H1 (cell line): ENCODE results near the gene NHS.

Source experiments
- CBX5 ChIP-seq: fragments of 300-800, 300-1000 bp; sonication (generic); IDR thresholded peaks from 2 replicates; pipeline ENCODE4 v1.7.1; 2016; ENCODE audit warnings: antibody characterized with exemption, low read length, low read depth
- CEBPB ChIP-seq: IDR thresholded peaks from 2 replicates; pipeline ENCODE4 v1.6.1; 2012; ENCODE audit warnings: low read depth, low read length
- CTCF ChIP-seq, 3 experiments: IDR thresholded peaks; 1 replicate in 2 of 3; 2 replicates in 1 of 3; pipeline versions ENCODE4 v1.5.1 to v1.6.1; 2011; ENCODE audit warnings: low read length in 3 of 3, mild to moderate bottlenecking in 3 of 3, inconsistent platforms in 2 of 3, low read depth in 1 of 3, moderate library complexity in 1 of 3; ENCODE audit not compliant: insufficient read depth in 1 of 3; ENCODE audit errors: control extremely low read depth in 1 of 3
- EGR1 ChIP-seq: IDR thresholded peaks from 2 replicates; pipeline ENCODE4 v1.6.1; 2011; ENCODE audit warnings: low read depth, low read length, borderline replicate concordance
- EZH2 ChIP-seq: fragments of 200-600 bp; sonication (generic); IDR thresholded peaks from 2 replicates; pipeline ENCODE4 v1.7.1; 2012; ENCODE audit warnings: low read depth, mild to moderate bottlenecking, moderate library complexity, low read length, inconsistent platforms; ENCODE audit not compliant: severe bottlenecking
- KDM1A ChIP-seq: fragments of 200-600, 300-600 bp; sonication (generic); IDR thresholded peaks from 2 replicates; pipeline ENCODE4 v1.7.1; 2016; ENCODE audit warnings: mild to moderate bottlenecking, low read length, borderline replicate concordance
- NRF1 ChIP-seq: IDR thresholded peaks from 2 replicates; pipeline ENCODE4 v1.6.1; 2011; ENCODE audit warnings: mild to moderate bottlenecking, low read depth, low read length, improper control_type of control experiment
- POLR2A ChIP-seq, 2 experiments: IDR thresholded peaks; 1 replicate in 1 of 2; 2 replicates in 1 of 2; pipeline ENCODE4 v1.6.1; 2011; ENCODE audit warnings: low read depth in 2 of 2, low read length in 2 of 2, mild to moderate bottlenecking in 2 of 2; ENCODE audit errors: control extremely low read depth in 1 of 2
- POLR2AphosphoS5 ChIP-seq: IDR thresholded peaks from 2 replicates; pipeline ENCODE4 v1.6.1; 2011; ENCODE audit warnings: low read depth, low read length
- RFX5 ChIP-seq: IDR thresholded peaks from 2 replicates; pipeline ENCODE4 v1.6.1; 2011; ENCODE audit warnings: low read depth, low read length, improper control_type of control experiment, borderline replicate concordance
- SIN3A ChIP-seq, 2 experiments: IDR thresholded peaks in 1 of 2; conservative IDR thresholded peaks in 1 of 2; 2 replicates each; pipeline ENCODE4 v1.6.1; 2011 to 2012; ENCODE audit warnings: low read length in 2 of 2, improper control_type of control experiment in 1 of 2, low read depth in 1 of 2, mild to moderate bottlenecking in 1 of 2
- SP1 ChIP-seq: IDR thresholded peaks from 2 replicates; pipeline ENCODE4 v1.6.1; 2011; ENCODE audit warnings: low read depth, low read length
- TAF1 ChIP-seq: IDR thresholded peaks from 2 replicates; pipeline ENCODE4 v1.6.1; 2011; ENCODE audit warnings: mild to moderate bottlenecking, low read depth, low read length
- TEAD4 ChIP-seq: IDR thresholded peaks from 2 replicates; pipeline ENCODE4 v1.6.1; 2012; ENCODE audit warnings: low read depth, low read length, inconsistent platforms, mixed read lengths

- TF ChIP-seq POLR2A (IDR thresholded peaks at IDR 0.05; ENCODE audit: control extremely low read depth in 1 of 2, low read depth in 2 of 2, low read length in 2 of 2) (no peak), CTCF (IDR thresholded peaks at IDR 0.05; ENCODE audit: control extremely low read depth in 1 of 3, insufficient read depth in 1 of 3, low read depth in 1 of 3, low read length in 3 of 3) (no peak), CEBPB (no peak), EGR1 (no peak), KDM1A (no peak), SIN3A (conservative IDR thresholded peaks at IDR 0.05 in 1 of 2, IDR thresholded peaks at IDR 0.05 in 1 of 2; ENCODE audit: low read depth in 1 of 2, low read length in 2 of 2) (no peak), RFX5 (no peak), TAF1 (no peak), EZH2 (no peak), TEAD4 (no peak), POLR2AphosphoS5 (no peak), CBX5 (no peak), SP1 (no peak), NRF1 (no peak)
These were observed 268.5 kb downstream of the NHS start for GRCh38 chrX:17643528-17643927.
